ENCODE measurements around the gene PRCC. TPM values are rescaled to one million over a fixed set of nuclear protein-coding genes. Genes with fewer than 3 reads are reported as not detected.
A peak's percentile ranks its signal among the peaks of the same experiment; 100 is the strongest.

The PRCC gene
- total and polyA plus RNA-seq, 2 of the 13 experiments (the other 11 are each of a cell fraction or from before 2014, with no cell fraction given), result 24.2 to 40.5 TPM

- TF ChIP-seq ZBTB21 (CRISPR knock-in tag; IDR thresholded peaks at IDR 0.05) (no peak), ZNF546 (CRISPR knock-in tag; conservative IDR thresholded peaks at IDR 0.05) (no peak; the same call in 1 of the 2 replicates), ZNF614 (CRISPR knock-in tag; IDR thresholded peaks at IDR 0.05; ENCODE audit: borderline replicate concordance) (peak; percentile 55; the same call in 1 of the 2 replicates), SMARCE1 (IDR thresholded peaks at IDR 0.05; ENCODE audit: borderline replicate concordance) (no peak), MAFF (IDR thresholded peaks at IDR 0.05; ENCODE audit: low read depth, low read length) (no peak), ZNF550 (CRISPR knock-in tag; IDR thresholded peaks at IDR 0.05; ENCODE audit: borderline replicate concordance) (no peak), ZBTB10 (CRISPR knock-in tag; IDR thresholded peaks at IDR 0.05; ENCODE audit: borderline replicate concordance) (peak; percentile 33; the same call in 1 of the 2 replicates), ZFP36L1 (CRISPR knock-in tag; IDR thresholded peaks at IDR 0.05) (no peak), DR1 (CRISPR knock-in tag; IDR thresholded peaks at IDR 0.05) (no peak), PCBP2 (optimal IDR thresholded peaks at IDR 0.05; ENCODE audit: low read depth, low read length, poor library complexity, severe bottlenecking) (no peak), ATF7 (IDR thresholded peaks at IDR 0.05) (no peak), ATF7 (CRISPR knock-in tag; IDR thresholded peaks at IDR 0.05) (no peak), RBAK (CRISPR knock-in tag; IDR thresholded peaks at IDR 0.05) (no peak), ZNF33B (CRISPR knock-in tag; IDR thresholded peaks at IDR 0.05) (no peak), ZNF644 (CRISPR knock-in tag; IDR thresholded peaks at IDR 0.05; ENCODE audit: low read depth) (no peak), ELF1 (CRISPR knock-in tag; IDR thresholded peaks at IDR 0.05) (no peak), GLI4 (CRISPR knock-in tag; IDR thresholded peaks at IDR 0.05; ENCODE audit: borderline replicate concordance) (no peak), GPBP1L1 (CRISPR knock-in tag; IDR thresholded peaks at IDR 0.05) (no peak), ZNF670 (CRISPR knock-in tag; IDR thresholded peaks at IDR 0.05; ENCODE audit: borderline replicate concordance) (no peak), ZFP36L2 (CRISPR knock-in tag; IDR thresholded peaks at IDR 0.05) (no peak), ZNF317 (CRISPR knock-in tag; IDR thresholded peaks at IDR 0.05) (no peak), MTA3 (CRISPR knock-in tag; IDR thresholded peaks at IDR 0.05) (no peak), ZNF619 (CRISPR knock-in tag; IDR thresholded peaks at IDR 0.05) (0 out of 2 replicates have a peak, but pooled peaks have one; percentile 25), ISX (CRISPR knock-in tag; conservative IDR thresholded peaks at IDR 0.05) (no peak), CREB1 (IDR thresholded peaks at IDR 0.05) (no peak), CREB1 (CRISPR knock-in tag; IDR thresholded peaks at IDR 0.05) (no peak; the same call in 1 of the 2 replicates), ZNF432 (CRISPR knock-in tag; IDR thresholded peaks at IDR 0.05; ENCODE audit: borderline replicate concordance) (no peak), ZNF225 (CRISPR knock-in tag; IDR thresholded peaks at IDR 0.05) (no peak), MYPOP (CRISPR knock-in tag; IDR thresholded peaks at IDR 0.05) (no peak)
These were observed 17.8 kb upstream of the PRCC start (continued) for GRCh38 chr1:156749419-156750118.
